A549 (cell line): ENCODE measurements around the gene ZNF429.

ENCODE experiments used
- CEBPB ChIP-seq, 2 experiments: fragments of >200 bp in 1 of 2; sonication (Bioruptor Twin) in 1 of 2; formaldehyde crosslinking in 1 of 2; IDR thresholded peaks; 2 replicates each; pipeline ENCODE4 v1.6.1; 2012 to 2016
- ELK1 ChIP-seq: fragments of 150-350 bp; IDR thresholded peaks from 2 replicates; pipeline ENCODE4 v1.6.1; 2014; ENCODE audit warnings: low read depth, mild to moderate bottlenecking, low read length
- EP300 ChIP-seq, 2 experiments: fragments of >200 bp; sonication (Bioruptor Twin); formaldehyde crosslinking; IDR thresholded peaks; 2 replicates in 1 of 2; 3 replicates in 1 of 2; pipeline ENCODE4 v1.6.1; 2016 to 2017
- HDAC2 ChIP-seq: fragments of 200-600 bp; sonication (generic); IDR thresholded peaks from 2 replicates; pipeline ENCODE4 v1.6.1; 2016
- HEYL ChIP-seq: fragments of 250-450 bp; sonication (Bioruptor Pico); IDR thresholded peaks from 2 replicates; pipeline ENCODE4 v1.8.0; 2021; ENCODE audit warnings: mild to moderate bottlenecking, moderate library complexity
- KDM1A ChIP-seq: fragments of 200-600 bp; sonication (generic); IDR thresholded peaks from 2 replicates; pipeline ENCODE4 v1.6.1; 2016; ENCODE audit warnings: low read depth, mild to moderate bottlenecking
- MAFK ChIP-seq: fragments of 450-650 bp; IDR thresholded peaks from 2 replicates; pipeline ENCODE4 v1.6.1; 2014; ENCODE audit not compliant: partially characterized antibody
- POLR2A ChIP-seq: IDR thresholded peaks from 2 replicates; pipeline ENCODE4 v1.6.1; 2012; ENCODE audit warnings: mild to moderate bottlenecking, low read length
- RNF2 ChIP-seq: fragments of 200-600 bp; sonication (generic); IDR thresholded peaks from 2 replicates; pipeline ENCODE4 v1.6.1; 2016; ENCODE audit warnings: low read depth, mild to moderate bottlenecking, antibody characterized with exemption, moderate library complexity, borderline replicate concordance
- TFCP2L1 ChIP-seq: fragments of 250-450 bp; sonication (Bioruptor Pico); IDR thresholded peaks from 2 replicates; pipeline ENCODE4 v1.5.0; 2021; ENCODE audit warnings: mild to moderate bottlenecking
- TP53 ChIP-seq: fragments of 250-450 bp; sonication (Bioruptor Pico); IDR thresholded peaks from 2 replicates; pipeline ENCODE4 v1.5.0; 2021; ENCODE audit warnings: mild to moderate bottlenecking, moderate library complexity
- TF ChIP-seq, protein P1 (sequence below): fragments of >200 bp; sonication (Bioruptor Twin); formaldehyde crosslinking; IDR thresholded peaks from 3 replicates; pipeline ENCODE4 v1.5.1; 2016
- TF ChIP-seq, protein P2 (sequence below): IDR thresholded peaks from 2 replicates; pipeline ENCODE4 v1.6.1; 2012

- TF ChIP-seq ELK1 = no peak
- TF ChIP-seq, protein P1, sequence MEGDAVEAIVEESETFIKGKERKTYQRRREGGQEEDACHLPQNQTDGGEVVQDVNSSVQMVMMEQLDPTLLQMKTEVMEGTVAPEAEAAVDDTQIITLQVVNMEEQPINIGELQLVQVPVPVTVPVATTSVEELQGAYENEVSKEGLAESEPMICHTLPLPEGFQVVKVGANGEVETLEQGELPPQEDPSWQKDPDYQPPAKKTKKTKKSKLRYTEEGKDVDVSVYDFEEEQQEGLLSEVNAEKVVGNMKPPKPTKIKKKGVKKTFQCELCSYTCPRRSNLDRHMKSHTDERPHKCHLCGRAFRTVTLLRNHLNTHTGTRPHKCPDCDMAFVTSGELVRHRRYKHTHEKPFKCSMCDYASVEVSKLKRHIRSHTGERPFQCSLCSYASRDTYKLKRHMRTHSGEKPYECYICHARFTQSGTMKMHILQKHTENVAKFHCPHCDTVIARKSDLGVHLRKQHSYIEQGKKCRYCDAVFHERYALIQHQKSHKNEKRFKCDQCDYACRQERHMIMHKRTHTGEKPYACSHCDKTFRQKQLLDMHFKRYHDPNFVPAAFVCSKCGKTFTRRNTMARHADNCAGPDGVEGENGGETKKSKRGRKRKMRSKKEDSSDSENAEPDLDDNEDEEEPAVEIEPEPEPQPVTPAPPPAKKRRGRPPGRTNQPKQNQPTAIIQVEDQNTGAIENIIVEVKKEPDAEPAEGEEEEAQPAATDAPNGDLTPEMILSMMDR = no peak
- TF ChIP-seq, protein P2, sequence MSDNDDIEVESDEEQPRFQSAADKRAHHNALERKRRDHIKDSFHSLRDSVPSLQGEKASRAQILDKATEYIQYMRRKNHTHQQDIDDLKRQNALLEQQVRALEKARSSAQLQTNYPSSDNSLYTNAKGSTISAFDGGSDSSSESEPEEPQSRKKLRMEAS = no peak
- TF ChIP-seq HEYL (CRISPR knock-in tag) = no peak
- no peak for TF ChIP-seq POLR2A
- no peak for TF ChIP-seq RNF2
- no peak for TF ChIP-seq MAFK
- no peak for TF ChIP-seq HDAC2
- no peak for TF ChIP-seq CEBPB (IDR thresholded peaks at IDR 0.05)
- TF ChIP-seq TFCP2L1 (CRISPR knock-in tag) = no peak
- TF ChIP-seq KDM1A = no peak
- no peak for TF ChIP-seq TP53 (CRISPR knock-in tag)
- TF ChIP-seq EP300 (IDR thresholded peaks at IDR 0.05) = no peak
These were observed 21.7 kb upstream of the ZNF429 start for GRCh38 chr19:21483589-21484170.
